ENCODE data around the gene MSANTD7.
"Not testable (repeated sequence)": the region's sequence is repeated elsewhere in the genome, so short reads cannot be mapped to it uniquely, and the experiment has no call there.

Gene MSANTD7

DNA sequence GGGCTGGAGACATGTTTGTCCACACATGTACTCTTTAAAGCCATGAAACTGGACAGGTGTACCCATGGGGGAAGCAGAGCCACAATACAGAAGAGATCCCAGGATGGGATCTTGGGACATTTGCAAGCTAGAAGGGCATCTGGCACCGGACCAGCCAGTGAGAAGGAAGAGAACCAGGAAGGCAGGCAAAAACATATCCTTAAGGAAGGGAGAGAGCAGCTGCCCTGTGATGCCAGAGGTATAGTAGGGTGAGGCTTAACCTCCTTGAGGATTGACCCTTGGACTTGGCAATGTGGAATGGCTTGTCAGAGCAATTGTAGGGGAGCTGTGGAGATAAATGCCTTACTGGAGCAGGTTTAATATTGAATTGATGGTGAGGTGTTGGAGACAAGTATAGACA, 22.7 kb downstream of the MSANTD7 start:
- peaks cover 3% of the 10 kb centered on the region; the same call in 1 of the 2 replicates for H3K4me1 ChIP-seq (ENCODE audit: insufficient read depth, low read length)
- no peaks in the 10 kb centered on the region for H3K9me3 ChIP-seq (ENCODE audit: insufficient read depth, low read length, severe bottlenecking)
- H3K79me2 ChIP-seq (ENCODE audit: insufficient read depth, low read length), result no peaks in the 10 kb centered on the region
- H3K27ac ChIP-seq (ENCODE audit: low read length), result no peak overlapping the region
- no peak overlapping the region for H2AFZ ChIP-seq (ENCODE audit: low read depth, low read length)
- no peak overlapping the region for H3K4me3 ChIP-seq (ENCODE audit: low read depth in 1 of 2, low read length in 2 of 2)
- no peak for ATAC-seq (ENCODE audit: insufficient read depth, low read depth)
- H3K9ac ChIP-seq (ENCODE audit: low read depth, low read length), result no peak overlapping the region
- H3K27me3 ChIP-seq (ENCODE audit: insufficient read depth, low read length, poor library complexity), result no peaks in the 10 kb centered on the region
- H3K36me3 ChIP-seq (ENCODE audit: insufficient read depth, low read length), result peaks cover 52% of the 10 kb centered on the region
- no peak overlapping the region for H3K4me2 ChIP-seq (ENCODE audit: insufficient read depth, low read length)
- no peaks in the 10 kb centered on the region for H4K20me1 ChIP-seq (ENCODE audit: insufficient read depth, low read length)
- TF ChIP-seq EZH2 (IDR thresholded peaks at IDR 0.05; ENCODE audit: borderline replicate concordance, low read depth, low read length, severe bottlenecking), result no peak
- TF ChIP-seq, protein P1, sequence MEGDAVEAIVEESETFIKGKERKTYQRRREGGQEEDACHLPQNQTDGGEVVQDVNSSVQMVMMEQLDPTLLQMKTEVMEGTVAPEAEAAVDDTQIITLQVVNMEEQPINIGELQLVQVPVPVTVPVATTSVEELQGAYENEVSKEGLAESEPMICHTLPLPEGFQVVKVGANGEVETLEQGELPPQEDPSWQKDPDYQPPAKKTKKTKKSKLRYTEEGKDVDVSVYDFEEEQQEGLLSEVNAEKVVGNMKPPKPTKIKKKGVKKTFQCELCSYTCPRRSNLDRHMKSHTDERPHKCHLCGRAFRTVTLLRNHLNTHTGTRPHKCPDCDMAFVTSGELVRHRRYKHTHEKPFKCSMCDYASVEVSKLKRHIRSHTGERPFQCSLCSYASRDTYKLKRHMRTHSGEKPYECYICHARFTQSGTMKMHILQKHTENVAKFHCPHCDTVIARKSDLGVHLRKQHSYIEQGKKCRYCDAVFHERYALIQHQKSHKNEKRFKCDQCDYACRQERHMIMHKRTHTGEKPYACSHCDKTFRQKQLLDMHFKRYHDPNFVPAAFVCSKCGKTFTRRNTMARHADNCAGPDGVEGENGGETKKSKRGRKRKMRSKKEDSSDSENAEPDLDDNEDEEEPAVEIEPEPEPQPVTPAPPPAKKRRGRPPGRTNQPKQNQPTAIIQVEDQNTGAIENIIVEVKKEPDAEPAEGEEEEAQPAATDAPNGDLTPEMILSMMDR (IDR thresholded peaks at IDR 0.05; ENCODE audit: borderline replicate concordance, extremely low read depth, low read length, poor library complexity, severe bottlenecking), result no peak
- DNase-seq, result no peak

DNA sequence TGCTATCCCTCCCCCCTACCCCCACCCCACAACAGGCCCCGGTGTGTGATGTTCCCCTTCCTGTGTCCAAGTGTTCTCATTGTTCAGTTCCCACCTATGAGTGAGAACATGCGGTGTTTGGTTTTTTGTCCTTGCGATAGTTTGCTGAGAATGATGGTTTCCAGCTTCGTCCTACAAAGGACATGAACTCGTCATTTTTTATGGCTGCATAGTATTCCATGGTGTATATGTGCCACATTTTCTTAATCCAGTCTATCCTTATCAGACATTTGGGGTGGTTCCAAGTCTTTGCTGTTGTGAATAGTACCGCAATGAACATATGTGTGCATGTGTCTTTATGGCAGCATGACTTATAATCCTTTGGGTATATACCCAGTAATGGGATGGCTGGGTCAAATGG, 26.4 kb downstream of the MSANTD7 start:
- not testable (repeated sequence) for H3K79me2 ChIP-seq (ENCODE audit: insufficient read depth, low read length); H3K9me3 ChIP-seq (ENCODE audit: insufficient read depth, low read length, severe bottlenecking); H3K27me3 ChIP-seq (ENCODE audit: insufficient read depth, low read length, poor library complexity); ATAC-seq (ENCODE audit: insufficient read depth, low read depth); H4K20me1 ChIP-seq (ENCODE audit: insufficient read depth, low read length); DNase-seq; H3K27ac ChIP-seq (ENCODE audit: low read length); H3K4me1 ChIP-seq (ENCODE audit: insufficient read depth, low read length); H2AFZ ChIP-seq (ENCODE audit: low read depth, low read length); H3K4me2 ChIP-seq (ENCODE audit: insufficient read depth, low read length); H3K4me3 ChIP-seq (ENCODE audit: low read depth in 1 of 2, low read length in 2 of 2); H3K9ac ChIP-seq (ENCODE audit: low read depth, low read length)
- H3K36me3 ChIP-seq (ENCODE audit: insufficient read depth, low read length), result peaks cover 56% of the 10 kb centered on the region

DNA sequence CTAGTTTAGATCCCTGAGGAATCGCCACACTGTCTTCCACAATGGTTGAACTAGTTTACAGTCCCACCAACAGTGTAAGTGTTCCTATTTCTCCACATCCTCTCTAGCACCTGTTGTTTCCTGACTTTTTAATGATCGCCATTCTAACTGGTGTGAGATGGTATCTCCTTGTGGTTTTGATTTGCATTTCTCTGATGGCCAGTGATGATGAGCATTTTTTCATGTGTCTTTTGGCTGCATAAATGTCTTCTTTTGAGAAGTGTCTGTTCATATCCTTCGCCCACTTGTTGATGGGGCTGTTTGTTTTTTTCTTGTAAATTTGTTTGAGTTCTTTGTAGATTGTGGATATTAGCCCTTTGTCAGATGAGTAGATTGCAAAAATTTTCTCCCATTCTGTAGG, 26.8 kb downstream of the MSANTD7 start:
- not testable (repeated sequence) for H3K4me1 ChIP-seq (ENCODE audit: insufficient read depth, low read length); H3K79me2 ChIP-seq (ENCODE audit: insufficient read depth, low read length); H3K9ac ChIP-seq (ENCODE audit: low read depth, low read length); ATAC-seq (ENCODE audit: insufficient read depth, low read depth); H3K27ac ChIP-seq (ENCODE audit: low read length); H4K20me1 ChIP-seq (ENCODE audit: insufficient read depth, low read length); DNase-seq; H3K27me3 ChIP-seq (ENCODE audit: insufficient read depth, low read length, poor library complexity); H3K4me3 ChIP-seq (ENCODE audit: low read depth in 1 of 2, low read length in 2 of 2); H3K4me2 ChIP-seq (ENCODE audit: insufficient read depth, low read length); H2AFZ ChIP-seq (ENCODE audit: low read depth, low read length); H3K9me3 ChIP-seq (ENCODE audit: insufficient read depth, low read length, severe bottlenecking)
- H3K36me3 ChIP-seq (ENCODE audit: insufficient read depth, low read length), result peaks cover 60% of the 10 kb centered on the region

DNA sequence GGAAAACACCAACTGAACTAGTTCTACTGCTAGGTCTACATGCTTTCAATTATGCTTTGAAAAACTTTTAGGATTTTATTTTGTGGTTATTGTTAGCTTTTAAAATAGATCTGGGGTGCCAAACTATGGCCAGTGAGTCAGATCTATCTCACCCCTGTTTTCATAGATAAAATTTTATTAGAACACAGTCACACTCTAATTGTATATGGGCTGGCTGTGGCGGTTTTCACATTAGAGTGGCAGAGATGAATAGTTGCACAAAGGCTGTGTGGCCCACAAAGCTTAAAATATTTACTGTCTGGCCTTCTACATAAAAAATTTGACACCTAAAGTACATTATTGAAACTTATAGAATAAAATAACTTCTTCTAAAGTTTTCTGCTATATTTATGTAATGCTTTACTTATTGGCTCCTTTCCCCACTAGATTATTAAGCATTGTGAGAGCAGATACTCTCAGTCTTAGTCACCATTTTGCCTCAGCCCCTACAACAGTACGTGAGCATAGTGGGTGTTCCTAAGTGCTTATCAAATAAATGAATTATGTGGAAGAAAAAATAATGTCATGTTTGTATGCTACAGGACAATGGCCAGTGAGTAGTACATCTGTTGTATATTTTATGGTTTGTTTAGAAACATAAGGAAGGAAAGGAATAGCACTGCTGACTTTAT, 35.1 kb downstream of the MSANTD7 start:
- Histone ChIP-seq H3K27ac (ENCODE audit: low read length) (no peak overlapping the region), H3K4me1 (ENCODE audit: insufficient read depth, low read length) (peaks cover 13% of the 10 kb centered on the region), H3K9ac (ENCODE audit: low read depth, low read length) (no peak overlapping the region), H3K36me3 (ENCODE audit: insufficient read depth, low read length) (peaks cover 38% of the 10 kb centered on the region), H3K79me2 (ENCODE audit: insufficient read depth, low read length) (peaks cover 19% of the 10 kb centered on the region), H3K27me3 (ENCODE audit: insufficient read depth, low read length, poor library complexity) (no peaks in the 10 kb centered on the region), H3K9me3 (ENCODE audit: insufficient read depth, low read length, severe bottlenecking) (no peaks in the 10 kb centered on the region), H4K20me1 (ENCODE audit: insufficient read depth, low read length) (no peaks in the 10 kb centered on the region), H2AFZ (ENCODE audit: low read depth, low read length) (no peak overlapping the region), H3K4me2 (ENCODE audit: insufficient read depth, low read length) (no peak overlapping the region), H3K4me3 (ENCODE audit: low read depth in 1 of 2, low read length in 2 of 2) (no peak overlapping the region)
- no peak for DNase-seq
- ATAC-seq (ENCODE audit: insufficient read depth, low read depth), result no peak
- TF ChIP-seq, protein P1 (IDR thresholded peaks at IDR 0.05; ENCODE audit: borderline replicate concordance, extremely low read depth, low read length, poor library complexity, severe bottlenecking), result no peak
- no peak for TF ChIP-seq EZH2 (IDR thresholded peaks at IDR 0.05; ENCODE audit: borderline replicate concordance, low read depth, low read length, severe bottlenecking)
